GM12865 (cell line): ENCODE data around the gene NAA25.
"Not testable (repeated sequence)": the region's sequence is repeated elsewhere in the genome, so short reads cannot be mapped to it uniquely, and the experiment has no call there.

Experiments
- DNase-seq: peaks from one replicate; pipeline ENCODE4 v3.0.0; 2010; ENCODE audit warnings: low read depth
- H3K4me3 ChIP-seq: 2 replicates; pipeline ENCODE4 v1.5.1; 2011; ENCODE audit warnings: mild to moderate bottlenecking, low read depth, low read length, control low read depth
- CTCF ChIP-seq: IDR thresholded peaks from 2 replicates; pipeline ENCODE4 v1.5.1; 2011; ENCODE audit warnings: low read length, control low read depth, low read depth, inconsistent platforms; ENCODE audit not compliant: insufficient read depth; ENCODE audit errors: missing control alignments

The NAA25 gene

GRCh38 chr12:112007945-112008344 is 100.6 kb downstream of the NAA25 start:
- TF ChIP-seq CTCF: no peak
- no peak for DNase-seq
- no peak overlapping the region for H3K4me3 ChIP-seq

GRCh38 chr12:112005419-112006395 is 102.9 kb downstream of the NAA25 start:
- TF ChIP-seq CTCF: no peak
- no peak overlapping the region for H3K4me3 ChIP-seq
- no peak for DNase-seq

GRCh38 chr12:112004041-112004440 is 104.5 kb downstream of the NAA25 start:
- no peak for DNase-seq
- no peak overlapping the region for H3K4me3 ChIP-seq
- no peak for TF ChIP-seq CTCF

- TF ChIP-seq CTCF: no peak
- DNase-seq: no peak
- H3K4me3 ChIP-seq: no peak overlapping the region
Measured at GRCh38 chr12:112001576-112001975, 107.0 kb downstream of the NAA25 start.

- no peak for TF ChIP-seq CTCF
- H3K4me3 ChIP-seq: no peak overlapping the region
- DNase-seq: no peak
Measured at GRCh38 chr12:112000820-112001219, 107.8 kb downstream of the NAA25 start.

- not testable (repeated sequence) for DNase-seq, H3K4me3 ChIP-seq
Measured at GRCh38 chr12:111999129-111999528, 109.5 kb downstream of the NAA25 start.

- no peak for TF ChIP-seq CTCF
Measured at GRCh38 chr12:111998015-111998414, 110.6 kb downstream of the NAA25 start.

More at GRCh38 chr12:111998015-111998414, 110.6 kb downstream of the NAA25 start:
- H3K4me3 ChIP-seq: no peak overlapping the region
- DNase-seq: no peak
